MCF 10A (cell line): Measurements from ENCODE around the gene SLCO2A1. TPM values are rescaled to one million over a fixed set of nuclear protein-coding genes. Genes with fewer than 3 reads are reported as not detected.
A peak's percentile ranks its signal among the peaks of the same experiment; 100 is the strongest.

Experiments used
- BruUV-seq: library from RNA; stranded (reverse); fragments of 400-500 nt; replicated peaks from 2 replicates; lab custom pipeline; 2021; lab: Mats Ljungman, UMichigan
- CTCF ChIA-PET: fragments of 300-600 bp; sonication (Branson Sonifier 250); formaldehyde crosslinking; extraction: SDS; loops from one replicate; lab custom pipeline; 2021; ENCODE audit warnings: antibody characterized with exemption, inconsistent platforms; lab: Yijun Ruan, JAX
- POLR2A ChIA-PET: fragments of 300-600, 350-650 bp; sonication (Branson Sonifier 250); formaldehyde crosslinking; extraction: SDS; loops from one replicate; lab custom pipeline; 2020; ENCODE audit warnings: antibody characterized with exemption, inconsistent platforms; lab: Yijun Ruan, JAX
- DNase-seq: peaks from one replicate; pipeline ENCODE4 v3.0.0-alpha.2; 2018; ENCODE audit not compliant: unreplicated experiment
- H3K27ac Mint-ChIP-seq: one replicate; pipeline ENCODE4 v1.8.0; 2022; ENCODE audit warnings: mild to moderate bottlenecking, low read depth, mixed read lengths; ENCODE audit not compliant: unreplicated experiment
- H3K27me3 Mint-ChIP-seq: one replicate; pipeline ENCODE4 v1.8.0; 2022; ENCODE audit warnings: mixed read lengths; ENCODE audit not compliant: insufficient read depth, unreplicated experiment
- H3K36me3 Mint-ChIP-seq: one replicate; pipeline ENCODE4 v1.8.0; 2022; ENCODE audit warnings: mild to moderate bottlenecking, moderate library complexity, mixed read lengths; ENCODE audit not compliant: insufficient read depth, unreplicated experiment
- H3K4me1 Mint-ChIP-seq: one replicate; pipeline ENCODE4 v1.8.0; 2022; ENCODE audit warnings: mixed read lengths; ENCODE audit not compliant: insufficient read depth, unreplicated experiment
- H3K4me3 Mint-ChIP-seq: one replicate; pipeline ENCODE4 v1.8.0; 2022; ENCODE audit warnings: mild to moderate bottlenecking, moderate library complexity, mixed read lengths; ENCODE audit not compliant: unreplicated experiment
- H3K9me3 Mint-ChIP-seq: one replicate; pipeline ENCODE4 v1.8.0; 2022; ENCODE audit warnings: mixed read lengths; ENCODE audit not compliant: unreplicated experiment
- intact Hi-C: fragments of 100-400 bp; cut with micrococcal nuclease; formaldehyde crosslinking; loops from 2 replicates; pipeline ENCODE4 v1.14.1; 2022
- total RNA-seq: library from RNA; stranded (reverse); gene quantifications from 2 replicates; pipeline ENCODE4 v1.2.3, GENCODE V29; 2022
- TF ChIP-seq, protein P1 (sequence below): fragments of 200-600 bp; IDR thresholded peaks from one replicate; pipeline ENCODE4 v1.8.0; 2022; ENCODE audit warnings: antibody characterized with exemption, mild to moderate bottlenecking; ENCODE audit not compliant: unreplicated experiment

The SLCO2A1 gene
- total RNA-seq, 1 experiment from 2014 or later = 1.0 TPM

DNA sequence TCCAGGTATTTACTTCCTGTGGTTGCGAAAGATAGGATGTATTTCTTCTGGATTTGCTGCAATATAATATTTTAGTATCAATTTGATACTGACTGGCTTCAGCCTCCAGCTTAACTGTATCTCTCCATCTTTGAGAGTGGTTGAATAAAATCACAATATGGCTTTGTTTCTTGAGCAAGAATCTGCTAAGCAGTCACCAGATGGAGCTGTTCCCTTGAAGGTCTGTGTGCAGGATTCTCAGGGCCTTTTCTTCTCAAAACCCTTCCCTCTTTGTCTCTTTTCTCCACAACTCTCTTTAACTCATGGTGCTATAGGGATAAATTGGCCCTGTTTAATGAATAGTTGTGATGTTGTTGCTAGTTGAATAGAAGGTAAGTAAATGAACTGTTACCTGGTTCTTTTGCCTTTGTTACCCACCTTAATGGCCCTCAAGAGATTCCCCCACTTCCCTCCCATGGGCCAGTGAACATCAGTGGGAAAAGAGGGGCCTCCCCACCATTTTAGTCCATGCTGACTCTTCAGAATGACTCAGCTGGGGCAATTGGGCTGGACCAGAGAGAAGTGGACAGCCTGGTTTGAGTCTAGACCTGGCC lies 99.3 kb downstream of the SLCO2A1 start:
- H3K4me3 Mint-ChIP-seq = no peak overlapping the region
- POLR2A ChIA-PET = interaction anchor here (0.6 to 1.3 kb wide), 4 partner anchors 9 to 281 kb away, joined by 3 to 4 read pairs (median 4); no protein-coding TSS in a partner anchor
- no peak overlapping the region for H3K27ac Mint-ChIP-seq
- intact Hi-C loops = loop anchor here (1.0 to 10.0 kb wide), 6 partner anchors 109 to 544 kb away; no protein-coding TSS in a partner anchor
- peaks cover 13% of the 10 kb centered on the region for H3K4me1 Mint-ChIP-seq
- no TSS peak for BruUV-seq
- H3K27me3 Mint-ChIP-seq = peaks cover 21% of the 10 kb centered on the region
- CTCF ChIA-PET = interaction anchor here (0.5 to 7.2 kb wide), 41 partner anchors 9 to 1199 kb away, joined by 3 to 68 read pairs (median 4); no protein-coding TSS in a partner anchor
- TF ChIP-seq, protein P1, sequence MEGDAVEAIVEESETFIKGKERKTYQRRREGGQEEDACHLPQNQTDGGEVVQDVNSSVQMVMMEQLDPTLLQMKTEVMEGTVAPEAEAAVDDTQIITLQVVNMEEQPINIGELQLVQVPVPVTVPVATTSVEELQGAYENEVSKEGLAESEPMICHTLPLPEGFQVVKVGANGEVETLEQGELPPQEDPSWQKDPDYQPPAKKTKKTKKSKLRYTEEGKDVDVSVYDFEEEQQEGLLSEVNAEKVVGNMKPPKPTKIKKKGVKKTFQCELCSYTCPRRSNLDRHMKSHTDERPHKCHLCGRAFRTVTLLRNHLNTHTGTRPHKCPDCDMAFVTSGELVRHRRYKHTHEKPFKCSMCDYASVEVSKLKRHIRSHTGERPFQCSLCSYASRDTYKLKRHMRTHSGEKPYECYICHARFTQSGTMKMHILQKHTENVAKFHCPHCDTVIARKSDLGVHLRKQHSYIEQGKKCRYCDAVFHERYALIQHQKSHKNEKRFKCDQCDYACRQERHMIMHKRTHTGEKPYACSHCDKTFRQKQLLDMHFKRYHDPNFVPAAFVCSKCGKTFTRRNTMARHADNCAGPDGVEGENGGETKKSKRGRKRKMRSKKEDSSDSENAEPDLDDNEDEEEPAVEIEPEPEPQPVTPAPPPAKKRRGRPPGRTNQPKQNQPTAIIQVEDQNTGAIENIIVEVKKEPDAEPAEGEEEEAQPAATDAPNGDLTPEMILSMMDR = peak; percentile 67
- no peaks in the 10 kb centered on the region for H3K9me3 Mint-ChIP-seq
- DNase-seq = peak; percentile 79
- H3K36me3 Mint-ChIP-seq = no peaks in the 10 kb centered on the region

DNA sequence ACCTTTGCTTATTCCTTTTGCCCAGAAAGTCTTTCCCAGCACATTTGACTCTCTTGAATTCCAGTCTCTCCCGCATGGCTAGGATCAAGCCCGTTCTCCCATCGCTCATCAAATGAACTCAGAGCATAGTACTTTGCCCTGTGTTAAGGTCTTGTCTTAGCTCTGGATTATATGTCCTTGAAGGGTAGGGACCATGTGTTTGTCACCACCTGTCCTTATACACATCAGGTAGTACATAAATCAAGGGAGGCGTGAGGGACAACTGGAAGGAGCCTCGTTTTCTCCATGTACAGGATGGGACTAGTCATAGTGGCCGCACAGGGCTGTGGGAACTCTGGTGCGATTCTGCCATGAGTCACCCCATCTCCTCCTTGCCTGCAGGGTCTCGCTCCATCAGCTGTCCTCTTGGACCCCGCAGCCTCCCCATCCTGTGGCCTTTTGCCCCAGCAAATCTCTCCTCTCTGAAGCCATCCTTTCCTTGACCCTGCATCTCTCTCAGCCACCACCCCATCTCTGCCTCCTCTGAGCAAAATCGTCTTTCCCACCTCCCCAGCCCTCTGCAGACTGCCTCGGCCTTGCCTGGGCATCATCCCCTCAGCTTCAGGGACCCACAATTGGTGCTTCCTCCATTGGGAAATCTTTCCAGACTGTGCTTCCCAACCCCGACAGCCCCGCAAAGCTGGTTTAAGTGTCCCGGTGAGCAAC lies 100.7 kb downstream of the SLCO2A1 start:
- no peak overlapping the region for H3K4me3 Mint-ChIP-seq
- POLR2A ChIA-PET = no interaction called here
- DNase-seq = no peak
- peaks cover 13% of the 10 kb centered on the region for H3K4me1 Mint-ChIP-seq
- intact Hi-C loops = loop anchor here (5.0 kb wide), 1 partner anchor 267 kb away; the partner anchor contains the start of gene TOPBP1
- H3K27me3 Mint-ChIP-seq = peaks cover 21% of the 10 kb centered on the region
- no peaks in the 10 kb centered on the region for H3K36me3 Mint-ChIP-seq
- no peaks in the 10 kb centered on the region for H3K9me3 Mint-ChIP-seq
- BruUV-seq = no TSS peak
- TF ChIP-seq, protein P1 = no peak
- CTCF ChIA-PET = interaction anchor here (0.5 to 7.2 kb wide), 24 partner anchors 8 to 371 kb away, joined by 3 to 68 read pairs (median 4); no protein-coding TSS in a partner anchor
- H3K27ac Mint-ChIP-seq = no peak overlapping the region

DNA sequence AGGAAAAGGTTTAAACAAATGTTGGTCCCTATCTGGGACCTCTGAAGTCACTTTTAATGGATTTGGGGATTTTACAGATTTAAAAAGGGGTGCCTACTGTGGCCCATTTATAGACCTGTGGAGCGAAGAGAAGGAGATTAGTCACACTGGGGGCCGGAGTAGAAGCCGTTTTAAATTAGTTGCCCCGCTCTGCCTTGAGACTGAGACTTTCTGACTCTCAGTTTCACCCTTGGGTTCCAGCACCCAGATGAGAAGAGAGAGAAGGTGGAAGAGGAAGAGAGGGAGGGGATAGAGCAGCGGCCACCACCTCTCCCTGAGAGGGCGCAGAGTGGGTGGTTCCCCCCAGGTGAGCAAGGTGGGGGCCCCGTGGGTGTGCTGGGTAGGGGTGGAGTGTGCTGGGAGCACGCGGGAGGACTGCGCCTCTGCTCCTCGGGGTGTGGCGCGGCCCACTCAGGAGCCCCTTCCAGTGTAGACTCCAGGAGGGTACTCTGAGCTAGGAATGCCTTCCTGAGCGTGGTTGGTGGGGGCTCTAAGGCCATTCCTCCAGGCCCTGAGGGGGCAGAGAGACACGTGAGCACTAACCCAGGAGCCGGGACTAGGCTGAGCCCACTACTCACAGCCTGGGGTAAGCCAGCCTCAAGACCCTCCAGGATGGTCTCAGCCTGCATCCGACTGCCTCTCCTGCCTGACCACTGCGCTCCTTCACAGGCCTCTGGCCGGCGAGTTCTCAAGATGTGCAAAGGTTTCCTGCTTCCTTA lies 101.4 kb downstream of the SLCO2A1 start:
- TF ChIP-seq, protein P1 = no peak
- Mint-ChIP-seq H3K27ac (no peak overlapping the region), H3K36me3 (no peaks in the 10 kb centered on the region), H3K9me3 (no peaks in the 10 kb centered on the region), H3K4me3 (no peak overlapping the region), H3K27me3 (peaks cover 21% of the 10 kb centered on the region), H3K4me1 (peaks cover 13% of the 10 kb centered on the region)
- ChIA-PET CTCF (interaction anchor here (0.6 to 7.2 kb wide), 22 partner anchors 8 to 1202 kb away, joined by 3 to 68 read pairs (median 4); no protein-coding TSS in a partner anchor), POLR2A (no interaction called here)
- BruUV-seq = no TSS peak
- no peak for DNase-seq
- intact Hi-C loops = loop anchor here (5.0 kb wide), 1 partner anchor 266 kb away; the partner anchor contains the start of gene TOPBP1
